Memory B cell (primary cell): ENCODE measurements around the gene TMEM178A.
"Not testable (repeated sequence)": the region's sequence is repeated elsewhere in the genome, so short reads cannot be mapped to it uniquely, and the experiment has no call there.

Experiments used
- ATAC-seq: fragments of 150-1000 bp; cut with Tn5 transposase; 2 replicates; pipeline ENCODE4 v1.10.0; 2021; ENCODE audit warnings: low read depth, mild to moderate bottlenecking, moderate library complexity
- DNase-seq, 2 donors: peaks; one replicate each; pipeline ENCODE4 v3.0.0; 2022; ENCODE audit warnings: low spot score in 2 of 2
- H3K27ac Mint-ChIP-seq: one replicate; pipeline ENCODE4 v1.8.0; 2022; ENCODE audit warnings: mild to moderate bottlenecking, moderate library complexity, mixed read lengths
- H3K27me3 Mint-ChIP-seq: one replicate; pipeline ENCODE4 v1.8.0; 2022; ENCODE audit warnings: mixed read lengths
- H3K36me3 Mint-ChIP-seq: one replicate; pipeline ENCODE4 v1.8.0; 2022; ENCODE audit warnings: mild to moderate bottlenecking, mixed read lengths
- H3K4me1 Mint-ChIP-seq: one replicate; pipeline ENCODE4 v1.8.0; 2022; ENCODE audit warnings: mixed read lengths
- H3K4me3 Mint-ChIP-seq: one replicate; pipeline ENCODE4 v1.8.0; 2022; ENCODE audit warnings: mild to moderate bottlenecking, moderate library complexity, mixed read lengths
- H3K9me3 Mint-ChIP-seq: one replicate; pipeline ENCODE4 v1.8.0; 2022; ENCODE audit warnings: mixed read lengths

TMEM178A gene

DNA sequence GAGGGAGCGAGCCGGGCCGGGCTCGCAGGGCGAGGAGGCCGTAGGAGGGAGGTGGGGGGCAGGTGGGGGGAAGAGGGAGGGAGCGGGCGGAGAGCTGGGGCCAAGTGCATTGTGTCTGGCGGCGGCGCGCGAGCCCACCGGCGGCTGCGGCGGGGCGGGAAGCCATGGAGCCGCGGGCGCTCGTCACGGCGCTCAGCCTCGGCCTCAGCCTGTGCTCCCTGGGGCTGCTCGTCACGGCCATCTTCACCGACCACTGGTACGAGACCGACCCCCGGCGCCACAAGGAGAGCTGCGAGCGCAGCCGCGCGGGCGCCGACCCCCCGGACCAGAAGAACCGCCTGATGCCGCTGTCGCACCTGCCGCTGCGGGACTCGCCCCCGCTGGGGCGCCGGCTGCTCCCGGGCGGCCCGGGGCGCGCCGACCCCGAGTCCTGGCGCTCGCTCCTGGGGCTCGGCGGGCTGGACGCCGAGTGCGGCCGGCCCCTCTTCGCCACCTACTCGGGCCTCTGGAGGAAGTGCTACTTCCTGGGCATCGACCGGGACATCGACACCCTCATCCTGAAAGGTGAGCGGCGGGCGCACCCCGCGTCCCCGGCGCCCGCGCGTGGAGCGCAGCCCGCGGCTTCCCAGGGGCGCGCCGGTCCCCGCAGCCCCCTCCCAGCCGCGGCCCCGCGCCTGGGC is at the start of gene TMEM178A:
TSS of gene TMEM178A (plus strand) at position 107 of the 680 bp plus-strand sequence. CDS start at position 165, 58 bp downstream.
- H3K27ac Mint-ChIP-seq: no peak within 1 kb of the TSS
- H3K4me1 Mint-ChIP-seq: peaks cover 11% of the 10 kb centered on the region
- no peaks in the 10 kb centered on the region for H3K9me3 Mint-ChIP-seq
- peak; percentile 35 for ATAC-seq
- H3K36me3 Mint-ChIP-seq: peaks cover 2% of the 10 kb centered on the region
- DNase-seq: peak in 1 of 2 donors; percentile 22
- peak within 1 kb of the TSS; percentile 82 for H3K4me3 Mint-ChIP-seq
- H3K27me3 Mint-ChIP-seq: peaks cover 23% of the 10 kb centered on the region

DNA sequence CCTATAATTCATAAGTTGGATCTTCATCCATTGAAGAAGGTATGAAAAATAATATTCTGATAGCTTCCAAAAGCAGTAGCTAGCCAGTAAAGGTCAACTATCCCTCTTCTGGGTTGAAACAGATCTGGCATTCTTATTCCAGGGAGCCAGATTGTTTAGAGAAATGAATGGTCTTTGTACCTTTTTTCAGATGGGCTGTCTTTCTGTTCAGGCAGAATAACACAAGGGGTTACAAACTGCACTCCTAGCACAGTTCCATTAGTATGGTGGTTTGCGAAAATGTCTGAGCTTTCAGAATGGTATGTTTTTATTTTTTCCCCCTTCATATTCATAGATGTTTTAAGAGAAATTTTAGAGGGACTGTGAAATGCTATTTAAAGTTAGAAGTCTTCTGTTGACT is 47.5 kb upstream of the TMEM178A start:
- Mint-ChIP-seq H3K27me3 (peaks cover 16% of the 10 kb centered on the region), H3K9me3 (peaks cover 3% of the 10 kb centered on the region), H3K4me1 (peaks cover 8% of the 10 kb centered on the region), H3K27ac (no peak overlapping the region), H3K4me3 (no peak overlapping the region), H3K36me3 (no peaks in the 10 kb centered on the region)
- ATAC-seq (no peak), DNase-seq (no peak)

DNA sequence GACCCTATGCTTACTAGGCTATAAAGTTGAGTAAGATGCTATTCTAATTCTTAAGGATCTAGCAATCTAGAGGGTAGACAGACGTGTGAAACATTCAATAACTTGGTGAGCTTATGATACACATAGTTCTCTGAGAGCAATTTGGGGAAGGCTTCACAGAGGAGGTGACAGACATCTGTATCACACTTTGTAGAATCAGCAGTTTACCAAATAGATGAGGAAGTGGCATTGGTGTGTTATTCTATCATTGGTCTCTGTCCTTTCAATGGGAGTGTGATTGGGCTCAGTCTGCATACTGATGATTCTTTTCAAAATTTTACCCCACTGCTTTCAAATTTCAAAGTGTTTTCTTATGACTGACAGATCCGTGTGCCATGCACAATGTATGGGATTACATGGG is 47.0 kb upstream of the TMEM178A start:
- H3K4me3 Mint-ChIP-seq: no peak overlapping the region
- ATAC-seq (no peak), DNase-seq (no peak)
- H3K27me3 Mint-ChIP-seq: peaks cover 16% of the 10 kb centered on the region
- H3K36me3 Mint-ChIP-seq: no peaks in the 10 kb centered on the region
- H3K27ac Mint-ChIP-seq: no peak overlapping the region
- peaks cover 3% of the 10 kb centered on the region for H3K9me3 Mint-ChIP-seq
- peaks cover 8% of the 10 kb centered on the region for H3K4me1 Mint-ChIP-seq

DNA sequence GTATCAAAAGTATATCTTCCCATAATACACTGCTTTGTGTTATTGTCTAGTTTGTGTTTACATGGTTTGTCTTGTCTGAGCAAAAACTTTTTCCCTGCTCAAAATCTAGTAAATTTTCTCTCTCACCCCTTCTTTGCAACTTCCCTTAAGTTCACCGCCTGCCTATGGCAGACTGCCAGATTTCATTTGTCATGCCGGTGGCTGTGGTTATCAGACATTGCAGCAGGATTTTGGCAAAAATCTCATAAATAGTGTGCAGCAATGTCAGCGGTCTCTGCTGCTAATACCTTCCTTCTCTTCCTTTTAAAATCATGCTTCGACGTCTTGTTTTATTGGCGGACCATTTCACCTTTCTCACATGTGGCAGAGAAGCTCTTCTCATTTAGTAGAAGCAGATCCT is 45.6 kb upstream of the TMEM178A start:
- H3K27me3 Mint-ChIP-seq: peaks cover 10% of the 10 kb centered on the region
- no peaks in the 10 kb centered on the region for H3K9me3 Mint-ChIP-seq
- no peaks in the 10 kb centered on the region for H3K36me3 Mint-ChIP-seq
- H3K4me1 Mint-ChIP-seq: peaks cover 5% of the 10 kb centered on the region
- no peak overlapping the region for H3K4me3 Mint-ChIP-seq
- no peak for DNase-seq
- no peak for ATAC-seq
- H3K27ac Mint-ChIP-seq: no peak overlapping the region

DNA sequence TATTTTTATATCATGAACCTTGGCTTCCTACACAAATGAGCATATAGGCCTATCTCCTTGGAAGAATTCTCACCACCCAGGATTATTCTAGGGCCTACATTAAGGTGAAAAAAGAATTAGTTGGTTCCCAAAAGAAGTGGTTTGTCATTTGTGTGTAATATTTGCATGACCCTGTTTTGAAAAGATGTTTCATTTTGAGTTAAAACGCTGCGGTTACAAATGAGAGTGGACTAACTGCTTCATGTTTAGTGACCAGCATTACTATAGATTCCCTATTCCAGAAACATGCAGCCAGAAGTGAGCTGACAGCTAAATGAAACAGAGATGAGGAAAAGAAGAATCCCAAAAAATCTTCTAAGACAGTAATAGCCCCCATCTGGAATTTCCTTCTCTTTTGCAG is 44.1 kb upstream of the TMEM178A start:
- H3K27ac Mint-ChIP-seq: no peak overlapping the region
- H3K4me1 Mint-ChIP-seq: peaks cover 5% of the 10 kb centered on the region
- no peak for DNase-seq
- H3K36me3 Mint-ChIP-seq: no peaks in the 10 kb centered on the region
- H3K9me3 Mint-ChIP-seq: no peaks in the 10 kb centered on the region
- peaks cover 15% of the 10 kb centered on the region for H3K27me3 Mint-ChIP-seq
- H3K4me3 Mint-ChIP-seq: no peak overlapping the region
- no peak for ATAC-seq

DNA sequence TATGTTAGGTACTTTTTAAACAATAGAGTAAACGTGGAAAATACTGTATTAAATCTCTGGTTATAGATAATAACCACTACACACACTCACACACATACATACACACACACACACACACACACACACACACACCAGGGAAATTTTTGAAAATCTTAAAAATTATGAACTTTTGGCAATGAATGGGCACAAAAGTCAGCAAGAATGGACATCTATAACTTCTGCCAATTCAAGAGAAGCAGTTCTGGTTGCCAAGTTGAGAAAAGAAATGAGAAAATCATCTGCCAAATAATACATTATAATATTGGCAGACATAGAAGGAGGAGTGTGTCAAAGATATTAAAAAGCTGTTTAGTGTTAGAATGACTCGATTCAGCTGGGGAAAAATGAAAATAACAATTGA is 42.9 kb upstream of the TMEM178A start:
- H3K27me3 Mint-ChIP-seq: peaks cover 13% of the 10 kb centered on the region
- no peak for DNase-seq
- H3K36me3 Mint-ChIP-seq: no peaks in the 10 kb centered on the region
- ATAC-seq: no peak
- no peak overlapping the region for H3K27ac Mint-ChIP-seq
- H3K4me3 Mint-ChIP-seq: no peak overlapping the region
- peaks cover 5% of the 10 kb centered on the region for H3K4me1 Mint-ChIP-seq
- no peaks in the 10 kb centered on the region for H3K9me3 Mint-ChIP-seq

DNA sequence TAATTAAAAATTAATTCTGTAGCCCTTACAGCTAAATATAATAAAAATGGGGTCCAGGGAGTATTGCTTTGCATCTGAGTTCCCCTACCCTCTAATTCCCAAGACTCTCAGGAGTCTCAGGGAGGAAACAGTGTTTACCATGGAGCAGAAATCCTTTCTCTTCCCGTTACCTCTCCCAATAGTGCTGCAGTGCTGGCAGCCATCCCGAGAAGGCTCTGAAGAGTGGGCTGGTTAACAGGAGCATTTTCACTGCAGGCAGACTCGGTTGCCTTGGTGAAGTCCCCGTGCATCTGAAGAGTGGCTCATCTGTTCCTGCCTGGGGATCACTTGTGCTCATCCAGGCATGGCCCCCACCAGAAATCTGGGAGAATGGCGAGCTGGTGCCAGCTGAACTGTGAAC is 41.8 kb upstream of the TMEM178A start:
- Mint-ChIP-seq H3K27ac (no peak overlapping the region), H3K27me3 (peaks cover 13% of the 10 kb centered on the region), H3K4me1 (peaks cover 5% of the 10 kb centered on the region), H3K4me3 (no peak overlapping the region), H3K9me3 (no peaks in the 10 kb centered on the region), H3K36me3 (no peaks in the 10 kb centered on the region)
- ATAC-seq (no peak), DNase-seq (no peak)

DNA sequence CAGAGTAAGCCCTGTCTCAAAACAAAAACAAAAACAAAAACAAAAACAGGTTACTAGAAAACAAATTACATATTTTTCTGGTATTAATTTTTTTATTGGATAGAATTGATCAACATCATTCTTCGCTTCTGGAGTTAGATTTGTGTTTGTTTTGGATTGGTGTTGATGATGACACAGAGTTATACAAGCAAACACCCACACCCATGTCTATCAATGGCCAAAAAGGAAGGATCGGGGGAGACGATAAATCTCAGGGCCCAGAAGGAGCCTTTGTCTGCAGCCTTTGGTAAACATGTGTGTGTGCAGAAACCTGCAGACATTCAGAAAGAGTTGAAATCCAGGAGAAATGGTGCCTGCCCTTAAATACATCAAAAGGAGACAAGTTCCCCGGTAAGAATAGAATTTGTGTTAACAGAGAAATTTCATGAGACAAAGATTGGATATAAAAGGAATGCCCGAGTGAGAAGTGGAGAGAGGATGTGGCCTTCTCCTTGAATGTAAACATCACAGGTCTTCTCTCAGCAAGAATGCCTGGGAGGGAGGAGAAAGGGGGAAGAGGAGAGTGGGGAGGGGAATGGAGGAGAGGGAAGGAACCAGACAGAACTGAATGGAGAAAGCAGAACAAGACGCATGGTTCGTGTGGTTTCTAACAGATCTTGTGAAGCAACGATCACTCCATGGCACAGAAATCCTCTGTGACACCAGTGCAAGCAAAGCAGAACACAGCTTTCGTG is 40.4 kb upstream of the TMEM178A start:
- peaks cover under 1% of the 10 kb centered on the region for H3K4me1 Mint-ChIP-seq
- H3K9me3 Mint-ChIP-seq: no peaks in the 10 kb centered on the region
- DNase-seq (no peak), ATAC-seq (no peak)
- H3K36me3 Mint-ChIP-seq: no peaks in the 10 kb centered on the region
- H3K4me3 Mint-ChIP-seq: no peak overlapping the region
- peaks cover 9% of the 10 kb centered on the region for H3K27me3 Mint-ChIP-seq
- no peak overlapping the region for H3K27ac Mint-ChIP-seq

DNA sequence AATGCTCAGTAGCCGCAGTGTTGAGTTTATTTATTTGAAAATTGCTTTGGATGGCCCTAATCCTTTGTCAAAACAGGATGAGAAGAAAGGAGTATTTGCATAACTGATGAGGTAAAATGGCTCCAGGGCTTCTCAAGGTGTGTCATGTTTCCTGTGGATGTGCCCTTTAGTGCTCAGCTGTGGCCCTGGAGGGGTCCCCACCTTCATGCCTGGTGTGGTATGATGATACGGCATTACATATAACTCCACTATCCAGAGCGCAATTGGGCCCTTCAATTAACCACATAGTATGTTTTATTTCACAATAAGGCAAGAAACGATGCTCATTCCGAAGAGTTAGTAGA is 39.8 kb upstream of the TMEM178A start:
- Mint-ChIP-seq H3K27ac (no peak overlapping the region), H3K36me3 (no peaks in the 10 kb centered on the region), H3K9me3 (no peaks in the 10 kb centered on the region), H3K4me3 (no peak overlapping the region), H3K27me3 (peaks cover 8% of the 10 kb centered on the region), H3K4me1 (no peaks in the 10 kb centered on the region)
- DNase-seq (no peak), ATAC-seq (no peak)

DNA sequence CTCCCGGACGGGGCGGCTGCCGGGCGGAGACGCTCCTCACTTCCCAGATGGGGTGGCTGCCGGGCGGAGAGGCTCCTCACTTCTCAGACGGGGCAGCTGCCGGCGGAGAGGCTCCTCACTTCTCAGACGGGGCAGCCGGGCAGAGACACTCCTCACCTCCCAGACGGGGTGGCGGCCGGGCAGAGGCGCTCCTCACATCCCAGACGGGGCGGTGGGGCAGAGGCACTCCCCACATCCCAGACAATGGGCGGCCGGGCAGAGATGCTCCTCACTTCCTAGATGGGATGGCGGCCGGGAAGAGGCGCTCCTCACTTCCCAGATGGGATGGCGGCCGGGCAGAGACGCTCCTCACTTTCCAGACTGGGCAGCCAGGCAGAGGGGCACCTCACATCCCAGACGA is 37.4 kb upstream of the TMEM178A start:
- H3K4me3 Mint-ChIP-seq, H3K9me3 Mint-ChIP-seq, ATAC-seq, H3K27me3 Mint-ChIP-seq, H3K36me3 Mint-ChIP-seq, H3K27ac Mint-ChIP-seq, H3K4me1 Mint-ChIP-seq, DNase-seq: not testable (repeated sequence)

DNA sequence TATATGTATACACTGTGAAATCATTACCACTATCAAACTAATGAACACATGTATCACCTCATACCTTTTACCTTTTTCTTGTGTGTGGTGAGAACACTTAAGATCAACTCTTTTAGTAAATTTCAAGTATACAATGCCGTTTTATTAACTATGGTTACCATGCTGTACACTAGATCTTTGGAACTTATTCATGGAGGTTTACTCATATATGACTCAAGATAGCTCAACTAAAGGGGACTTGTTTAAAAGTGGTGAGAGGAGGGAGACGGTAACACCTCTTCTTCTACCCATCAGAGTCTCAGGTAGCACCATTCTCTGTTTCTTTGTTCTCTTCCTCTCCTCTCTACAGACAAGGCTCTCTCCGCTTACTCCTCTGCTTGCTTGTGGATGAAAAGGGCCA is 36.1 kb upstream of the TMEM178A start:
- Mint-ChIP-seq H3K4me3 (no peak overlapping the region), H3K9me3 (no peaks in the 10 kb centered on the region), H3K36me3 (no peaks in the 10 kb centered on the region), H3K27ac (no peak overlapping the region), H3K4me1 (no peaks in the 10 kb centered on the region), H3K27me3 (peaks cover 8% of the 10 kb centered on the region)
- ATAC-seq (no peak), DNase-seq (no peak)

DNA sequence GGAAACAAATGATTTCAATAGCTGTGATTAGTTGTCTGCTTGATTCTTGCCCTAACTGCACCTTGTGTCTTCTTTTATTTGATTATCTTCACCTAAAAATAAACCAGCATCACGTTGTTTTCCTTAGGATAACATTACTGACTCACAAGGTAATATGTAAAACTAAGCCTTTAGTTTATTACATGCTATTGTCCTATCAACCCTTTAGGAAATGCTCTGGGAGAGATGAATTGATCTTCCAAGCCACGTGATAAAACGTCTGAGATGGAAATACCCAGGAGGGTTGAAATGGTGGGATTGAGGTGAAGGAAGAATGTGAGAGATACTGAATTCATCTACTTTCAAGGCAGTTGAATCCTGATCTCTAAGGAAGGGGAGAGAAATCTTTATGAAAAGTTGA is 34.5 kb upstream of the TMEM178A start:
- Mint-ChIP-seq H3K27me3 (peaks cover 2% of the 10 kb centered on the region), H3K4me3 (no peak overlapping the region), H3K36me3 (no peaks in the 10 kb centered on the region), H3K9me3 (no peaks in the 10 kb centered on the region), H3K4me1 (no peaks in the 10 kb centered on the region), H3K27ac (no peak overlapping the region)
- ATAC-seq: no peak
- no peak for DNase-seq

DNA sequence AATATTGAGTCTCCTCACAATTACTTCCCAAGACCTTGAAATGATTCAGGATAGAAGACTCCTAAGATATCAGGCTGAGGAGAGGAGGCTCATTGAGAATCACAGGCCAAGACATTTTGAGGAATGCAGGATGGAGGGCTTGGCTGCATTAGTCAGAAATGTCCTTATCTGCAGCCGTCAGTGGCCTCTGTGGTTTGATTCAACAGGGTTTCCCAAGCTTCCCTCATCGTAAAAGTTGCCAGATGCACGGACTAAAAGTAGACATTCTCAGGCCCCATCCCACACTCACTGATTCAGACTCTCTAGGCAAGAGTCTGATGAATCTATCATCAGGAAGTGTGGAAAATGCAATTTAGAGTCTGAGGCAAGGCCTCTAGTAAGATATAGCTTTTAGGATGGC is 34.0 kb upstream of the TMEM178A start:
- no peak for DNase-seq
- Mint-ChIP-seq H3K36me3 (no peaks in the 10 kb centered on the region), H3K4me3 (no peak overlapping the region), H3K4me1 (no peaks in the 10 kb centered on the region), H3K27me3 (peaks cover 4% of the 10 kb centered on the region), H3K27ac (no peak overlapping the region), H3K9me3 (no peaks in the 10 kb centered on the region)
- ATAC-seq: no peak

DNA sequence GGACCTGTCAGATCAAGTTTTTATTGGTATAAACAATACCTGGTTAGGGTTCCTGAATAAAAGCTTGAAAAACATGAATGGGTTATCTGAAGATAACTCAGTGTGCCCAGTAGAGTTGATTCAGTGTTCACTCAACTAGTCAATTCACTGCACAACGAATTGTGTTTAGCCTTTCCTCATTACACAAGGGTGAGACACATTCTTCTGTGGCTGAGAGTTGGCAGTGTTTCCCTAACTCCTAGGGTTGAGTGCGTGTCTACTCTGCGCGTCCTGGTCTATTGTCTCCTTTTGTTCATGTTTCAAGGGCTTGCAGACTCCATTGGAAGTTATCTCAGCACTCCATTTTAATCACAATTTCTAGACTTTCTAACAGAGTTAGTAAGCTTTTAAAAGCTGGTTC is 32.8 kb upstream of the TMEM178A start:
- no peaks in the 10 kb centered on the region for H3K36me3 Mint-ChIP-seq
- ATAC-seq: no peak
- H3K4me1 Mint-ChIP-seq: no peaks in the 10 kb centered on the region
- H3K27me3 Mint-ChIP-seq: peaks cover 4% of the 10 kb centered on the region
- H3K4me3 Mint-ChIP-seq: no peak overlapping the region
- no peak overlapping the region for H3K27ac Mint-ChIP-seq
- no peaks in the 10 kb centered on the region for H3K9me3 Mint-ChIP-seq
- DNase-seq: no peak

DNA sequence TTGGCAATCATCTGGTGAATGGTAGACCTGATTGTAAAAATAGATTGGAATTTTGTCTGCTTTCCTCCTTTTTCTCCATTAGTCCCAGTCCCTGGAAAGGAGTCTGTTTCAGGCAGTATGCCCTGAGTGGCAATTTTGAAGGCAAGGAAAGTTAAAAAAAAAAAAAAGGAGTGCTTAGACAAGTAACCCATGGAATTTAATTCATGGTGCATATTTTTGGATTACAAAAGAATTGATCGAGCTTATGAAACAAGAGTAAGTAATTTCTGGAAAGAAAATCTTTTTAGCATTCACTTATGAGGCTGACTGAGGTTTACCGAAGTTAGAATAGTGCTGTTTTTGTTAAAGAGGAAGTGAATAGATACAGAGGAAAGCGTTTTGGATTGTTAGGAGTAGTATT is 29.4 kb upstream of the TMEM178A start:
- H3K27ac Mint-ChIP-seq: no peak overlapping the region
- no peaks in the 10 kb centered on the region for H3K36me3 Mint-ChIP-seq
- H3K27me3 Mint-ChIP-seq: peaks cover 12% of the 10 kb centered on the region
- DNase-seq: no peak
- H3K4me3 Mint-ChIP-seq: no peak overlapping the region
- ATAC-seq: no peak
- no peaks in the 10 kb centered on the region for H3K9me3 Mint-ChIP-seq
- H3K4me1 Mint-ChIP-seq: no peaks in the 10 kb centered on the region
